GM18508 (cell line): Measurements from ENCODE around the gene SNU13.
"Not testable (repeated sequence)": the region's sequence is repeated elsewhere in the genome, so short reads cannot be mapped to it uniquely, and the experiment has no call there.

Experiments used
- ATAC-seq: cut with Tn5 transposase; IDR thresholded peaks from one replicate; pipeline ENCODE4 v1.9.1; 2021; ENCODE audit warnings: moderate number of reproducible peaks; ENCODE audit not compliant: insufficient read depth, unreplicated experiment

The SNU13 gene

GRCh38 chr22:41682033-41682807 is 6.4 kb downstream of the SNU13 start:
- ATAC-seq = no peak

DNA sequence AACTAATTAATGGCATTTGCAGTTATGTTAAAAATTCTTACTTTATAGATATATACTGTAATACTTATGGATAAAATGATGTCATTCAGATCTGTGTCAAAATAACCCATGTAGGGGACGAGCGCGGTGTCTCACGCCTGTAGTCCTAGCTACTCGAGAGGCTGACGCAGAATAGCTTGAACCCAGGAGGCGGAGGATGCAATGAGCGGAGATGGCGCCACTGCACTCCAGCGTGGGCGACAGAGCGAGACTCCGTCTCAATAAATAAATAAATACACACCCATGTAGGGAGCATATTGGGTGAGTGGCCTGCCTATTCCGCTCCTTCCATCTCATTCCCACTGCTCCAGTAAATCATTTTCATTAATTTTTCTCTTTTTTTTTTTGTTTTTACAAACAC is 7.1 kb downstream of the SNU13 start:
- ATAC-seq = no peak

DNA sequence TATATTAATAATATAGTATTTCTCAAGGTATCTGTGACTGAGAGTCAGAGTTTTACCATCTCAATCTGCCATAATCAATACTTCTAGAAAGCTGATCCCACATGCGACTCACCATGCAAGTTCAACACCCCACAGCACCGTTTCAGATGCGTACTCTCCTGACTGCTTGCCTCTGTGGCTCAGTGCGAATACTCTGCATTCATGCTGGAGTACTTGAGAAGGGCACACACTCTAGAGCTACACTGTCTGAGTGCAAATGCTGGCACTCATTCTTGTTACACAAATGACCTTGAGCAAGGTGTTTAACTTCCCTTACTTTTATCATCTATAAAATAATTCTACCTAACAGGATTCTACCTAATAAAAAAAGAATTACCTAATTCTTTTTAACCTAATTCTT is 12.5 kb downstream of the SNU13 start:
- ATAC-seq = no peak

DNA sequence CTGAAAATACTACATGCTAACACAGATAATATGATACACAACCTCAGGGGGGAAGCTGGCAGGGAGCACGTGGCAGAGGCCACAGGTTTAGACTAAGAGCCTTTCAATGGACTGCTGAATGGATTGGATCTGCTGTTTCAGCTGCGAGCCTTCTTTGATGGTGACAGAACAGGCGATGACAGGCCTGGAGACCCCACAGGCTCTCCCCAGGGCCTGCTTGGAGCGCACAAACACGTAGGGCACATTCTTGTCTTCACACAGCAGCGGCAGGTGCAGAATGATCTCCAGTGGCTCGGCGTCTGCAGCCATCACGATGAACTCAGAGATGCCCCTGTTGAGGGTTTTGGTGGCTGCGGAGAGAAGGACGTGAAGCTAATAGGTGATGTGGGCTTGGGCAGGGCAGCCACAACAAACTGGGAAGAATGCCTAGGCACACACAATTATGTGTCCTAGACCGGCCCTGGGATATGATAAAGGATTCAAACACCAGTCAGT is 13.8 kb downstream of the SNU13 start:
- ATAC-seq = no peak

- no peak for ATAC-seq
Observed at GRCh38 chr22:41672780-41673509, 15.7 kb downstream of the SNU13 start.

DNA sequence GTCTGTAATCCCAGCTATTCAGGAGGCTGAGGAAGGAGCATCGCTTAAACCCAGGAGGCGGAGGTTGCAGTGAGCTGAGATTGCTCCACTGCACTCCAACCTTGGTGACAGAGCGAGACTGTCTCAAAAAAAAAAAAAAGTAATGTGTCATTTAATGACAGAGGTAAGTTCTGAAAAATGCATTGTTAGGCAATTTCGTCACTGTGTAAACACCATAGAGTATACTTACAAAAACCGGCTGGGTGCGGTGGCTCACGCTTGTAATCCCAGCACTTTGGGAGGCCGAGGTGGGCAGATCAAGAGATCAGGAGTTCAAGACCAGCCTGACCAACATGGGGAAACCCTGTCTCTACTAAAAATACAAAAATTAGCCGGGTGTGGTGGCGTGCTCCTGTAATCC is 16.6 kb downstream of the SNU13 start:
- not testable (repeated sequence) for ATAC-seq

- no peak for ATAC-seq
Observed at GRCh38 chr22:41668971-41669911, 19.4 kb downstream of the SNU13 start.

DNA sequence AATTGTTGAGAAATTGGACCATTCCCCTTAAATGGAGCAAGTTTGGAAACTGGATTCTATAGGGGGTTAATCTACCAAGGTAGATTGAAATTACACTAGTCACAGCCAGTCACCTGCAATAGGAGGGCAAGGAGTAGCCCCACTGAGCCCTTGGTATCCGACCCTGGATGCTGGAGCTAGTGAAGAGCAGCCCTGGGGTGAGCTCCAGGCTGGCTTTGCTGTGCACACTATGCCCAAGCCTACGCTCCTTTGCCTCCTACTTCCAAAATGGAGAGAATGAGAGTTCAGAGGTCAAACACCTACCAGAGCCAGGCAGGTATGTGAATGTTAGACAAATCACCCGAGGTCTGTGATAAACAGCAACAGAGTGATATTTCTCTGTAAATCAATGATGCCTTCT is 23.7 kb downstream of the SNU13 start:
- ATAC-seq = no peak

GRCh38 chr22:41664490-41664889 is 24.2 kb downstream of the SNU13 start:
- ATAC-seq = no peak

- not testable (repeated sequence) for ATAC-seq
Observed at GRCh38 chr22:41663594-41663993, 25.1 kb downstream of the SNU13 start.

- ATAC-seq = no peak
Observed at GRCh38 chr22:41661713-41662112, 27.0 kb downstream of the SNU13 start.

- no peak for ATAC-seq
Observed at GRCh38 chr22:41661088-41661487, 27.6 kb downstream of the SNU13 start.

GRCh38 chr22:41660416-41660815 is 28.3 kb downstream of the SNU13 start:
- no peak for ATAC-seq

- ATAC-seq = no peak
Observed at GRCh38 chr22:41659941-41660340, 28.7 kb downstream of the SNU13 start.

- no peak for ATAC-seq
Observed at GRCh38 chr22:41658869-41659268, 29.8 kb downstream of the SNU13 start.

DNA sequence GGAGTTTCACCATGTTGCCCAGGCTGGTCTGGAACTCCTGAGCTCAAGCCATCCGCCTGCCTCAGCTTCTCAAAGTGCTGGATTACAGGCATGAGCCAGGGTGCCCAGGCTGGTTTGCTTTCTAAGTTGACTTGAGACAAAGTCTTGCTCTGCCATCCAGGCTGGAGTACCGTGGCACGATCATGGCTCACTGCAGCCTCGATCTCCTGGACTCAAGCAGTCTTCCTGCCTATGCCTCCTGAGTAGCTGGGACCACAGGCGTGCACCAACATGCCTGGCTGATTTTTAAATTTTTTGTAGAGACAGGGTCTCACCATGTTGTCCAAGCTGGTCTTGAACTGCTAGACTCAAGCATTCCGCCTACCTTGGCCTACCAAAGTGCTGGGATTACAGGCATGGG is 31.0 kb downstream of the SNU13 start:
- no peak for ATAC-seq

DNA sequence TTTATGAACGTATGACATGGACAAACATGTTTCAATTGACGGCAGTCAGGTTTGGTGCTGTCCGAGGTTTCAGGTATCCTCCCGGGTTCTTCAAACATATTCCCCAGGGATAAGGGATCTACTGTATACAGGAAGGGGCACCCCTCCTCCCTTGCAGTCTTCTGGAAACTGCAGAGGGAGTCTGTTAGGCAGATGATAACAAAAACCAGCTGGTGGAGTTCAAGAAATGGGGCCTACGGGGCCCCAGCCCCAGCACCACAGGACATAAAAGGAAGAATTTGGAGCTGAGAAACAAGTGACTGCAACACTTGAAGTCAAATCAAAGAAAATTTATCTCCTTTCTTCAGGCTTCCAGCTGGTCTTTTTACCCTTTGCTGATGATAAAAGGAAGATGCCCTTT is 32.1 kb downstream of the SNU13 start:
- no peak for ATAC-seq

DNA sequence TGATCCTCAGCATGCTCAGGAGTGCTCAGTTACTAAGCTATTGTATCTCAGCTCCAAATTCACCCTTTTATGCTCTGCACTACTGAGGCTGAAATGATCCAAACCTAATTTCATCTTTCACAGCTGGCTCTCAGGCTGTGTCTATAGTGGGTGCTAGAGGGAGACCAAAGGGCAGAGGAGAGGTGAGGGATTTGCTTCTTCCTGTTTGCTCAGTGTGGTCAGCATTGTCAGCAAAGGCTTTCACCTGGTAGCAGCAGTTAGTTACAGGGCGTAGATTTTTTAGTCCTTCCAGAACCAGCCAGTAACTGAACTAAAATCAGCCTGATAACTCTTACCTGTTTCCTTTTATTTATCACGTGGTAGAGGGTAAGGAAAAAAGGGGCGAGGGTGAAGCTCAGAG is 34.3 kb downstream of the SNU13 start:
- ATAC-seq = no peak

DNA sequence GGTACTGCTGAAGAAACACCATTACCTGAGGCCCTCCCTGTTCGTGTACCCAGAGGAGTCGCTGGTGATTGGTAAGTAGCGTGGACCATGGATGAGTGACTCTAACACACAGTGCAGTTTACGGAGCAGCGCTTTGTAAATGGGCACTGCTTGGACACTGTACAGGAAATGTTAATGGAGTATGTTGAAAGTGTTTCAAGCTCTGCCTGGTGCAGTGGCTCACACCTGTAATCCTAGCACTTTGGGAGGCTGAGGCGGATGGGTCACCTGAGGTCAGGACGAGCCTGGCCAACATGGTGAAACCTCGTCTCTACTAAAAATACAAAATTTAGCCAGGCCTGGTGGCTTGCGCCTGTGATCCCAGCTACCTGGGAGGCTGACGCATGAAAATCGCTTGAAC is 37.8 kb downstream of the SNU13 start:
- no peak for ATAC-seq

DNA sequence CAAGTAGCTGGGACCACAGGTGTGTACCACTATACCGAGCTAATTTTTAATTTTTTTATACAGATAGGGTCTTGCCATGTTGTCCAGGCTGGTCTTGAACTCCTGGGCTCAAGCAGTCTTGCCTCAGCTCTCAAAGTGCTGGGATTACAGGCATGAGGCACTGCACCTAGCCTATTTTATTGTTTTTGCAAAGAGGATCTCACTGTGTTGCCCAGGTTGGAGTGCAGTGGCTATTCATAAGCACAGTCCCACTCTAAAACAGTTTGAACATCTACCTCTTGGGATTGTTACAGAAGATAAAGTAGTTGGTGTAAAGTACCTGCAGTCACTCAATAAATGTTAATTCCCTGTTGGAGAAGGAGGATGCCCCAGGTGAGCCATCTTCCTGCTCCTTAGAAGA is 38.4 kb downstream of the SNU13 start:
- ATAC-seq = no peak

DNA sequence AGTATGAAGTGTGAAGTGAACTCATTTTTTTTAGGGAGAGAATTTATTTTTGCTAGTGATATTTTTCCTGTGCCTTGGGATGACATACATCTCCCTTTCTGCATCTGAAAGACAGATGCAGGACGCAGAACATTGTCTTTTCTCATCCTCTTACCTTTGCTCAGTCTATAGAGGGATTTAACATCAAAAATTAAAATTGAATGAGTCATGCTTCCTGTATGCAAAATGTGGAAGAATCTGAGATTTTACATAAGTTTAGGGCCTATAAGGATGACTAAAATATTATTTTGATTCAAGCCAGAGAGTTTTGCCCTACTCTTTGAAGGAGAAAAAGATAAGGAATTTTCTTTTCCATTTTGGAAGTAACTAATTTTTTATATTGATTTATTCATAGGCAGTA is 40.2 kb downstream of the SNU13 start:
- no peak for ATAC-seq
